Stimulated activated CD4-positive, alpha-beta T cell treated with anti-CD3 and anti-CD28 coated beads, Interleukin-2, amount 100 ng/mL, for 4 hours (primary cell): ENCODE data around the gene SCUBE2.

Experiments
- DNase-seq: peaks from one replicate; pipeline ENCODE4 v3.0.0-alpha.2; 2020; ENCODE audit warnings: low read depth

The SCUBE2 gene

GRCh38 chr11:9091044-9091922, at the start of gene SCUBE2:
TSS of gene SCUBE2 (minus strand) at chr11:9091599. CDS start at chr11:9091528, 71 bp downstream.
- no peak for DNase-seq

- DNase-seq = no peak
These were observed 49.8 kb upstream of the SCUBE2 start for GRCh38 chr11:9141186-9141585.

- DNase-seq = no peak
These were observed 48.4 kb upstream of the SCUBE2 start for GRCh38 chr11:9139628-9140357.

GRCh38 chr11:9138612-9139579, 47.5 kb upstream of the SCUBE2 start:
- peak; percentile 19 for DNase-seq

GRCh38 chr11:9138133-9138453, 46.7 kb upstream of the SCUBE2 start:
- no peak for DNase-seq

GRCh38 chr11:9137293-9138132, 46.1 kb upstream of the SCUBE2 start:
- peak; percentile 31 for DNase-seq

- DNase-seq = no peak
These were observed 45.3 kb upstream of the SCUBE2 start for GRCh38 chr11:9136741-9137140.

GRCh38 chr11:9133956-9134355, 42.6 kb upstream of the SCUBE2 start:
- no peak for DNase-seq

GRCh38 chr11:9132203-9132878, 40.9 kb upstream of the SCUBE2 start:
- DNase-seq = no peak

- DNase-seq = no peak
These were observed 38.9 kb upstream of the SCUBE2 start for GRCh38 chr11:9130297-9130696.

GRCh38 chr11:9126636-9127035, 35.2 kb upstream of the SCUBE2 start:
- no peak for DNase-seq

GRCh38 chr11:9125185-9125886, 33.9 kb upstream of the SCUBE2 start:
- DNase-seq = no peak

GRCh38 chr11:9123595-9124304, 32.4 kb upstream of the SCUBE2 start:
- no peak for DNase-seq

GRCh38 chr11:9121469-9121796, 30.0 kb upstream of the SCUBE2 start:
- no peak for DNase-seq

GRCh38 chr11:9120664-9121468, 29.5 kb upstream of the SCUBE2 start:
- no peak for DNase-seq

- no peak for DNase-seq
These were observed 26.9 kb upstream of the SCUBE2 start for GRCh38 chr11:9118277-9118676.

- DNase-seq = no peak
These were observed 20.7 kb upstream of the SCUBE2 start for GRCh38 chr11:9112075-9112474.

- no peak for DNase-seq
These were observed 18.7 kb upstream of the SCUBE2 start for GRCh38 chr11:9109858-9110731.
